T-helper 1 cell treated with Interleukin-12 subunit alpha and Interleukin-12 subunit beta and Interleukin-4 antibody, amounts not matched to agents 30 ng/mL and 1 ng/mL, for 36 hours (primary cell): ENCODE results near the gene HNF1A. TPM values are rescaled to one million over a fixed set of nuclear protein-coding genes. Genes with fewer than 3 reads are reported as not detected.
"Not testable (repeated sequence)": the region's sequence is repeated elsewhere in the genome, so short reads cannot be mapped to it uniquely, and the experiment has no call there.

Experiments
- intact Hi-C: fragments of 100-400 bp; cut with micrococcal nuclease; formaldehyde crosslinking; loops from one replicate; pipeline ENCODE4 v1.15.1; 2024
- total RNA-seq: library from RNA; stranded (reverse); gene quantifications from 2 replicates; pipeline ENCODE4 v1.2.3, GENCODE V29; 2022

The HNF1A gene
- total RNA-seq, 1 donor from 2014 or later = not detected

DNA sequence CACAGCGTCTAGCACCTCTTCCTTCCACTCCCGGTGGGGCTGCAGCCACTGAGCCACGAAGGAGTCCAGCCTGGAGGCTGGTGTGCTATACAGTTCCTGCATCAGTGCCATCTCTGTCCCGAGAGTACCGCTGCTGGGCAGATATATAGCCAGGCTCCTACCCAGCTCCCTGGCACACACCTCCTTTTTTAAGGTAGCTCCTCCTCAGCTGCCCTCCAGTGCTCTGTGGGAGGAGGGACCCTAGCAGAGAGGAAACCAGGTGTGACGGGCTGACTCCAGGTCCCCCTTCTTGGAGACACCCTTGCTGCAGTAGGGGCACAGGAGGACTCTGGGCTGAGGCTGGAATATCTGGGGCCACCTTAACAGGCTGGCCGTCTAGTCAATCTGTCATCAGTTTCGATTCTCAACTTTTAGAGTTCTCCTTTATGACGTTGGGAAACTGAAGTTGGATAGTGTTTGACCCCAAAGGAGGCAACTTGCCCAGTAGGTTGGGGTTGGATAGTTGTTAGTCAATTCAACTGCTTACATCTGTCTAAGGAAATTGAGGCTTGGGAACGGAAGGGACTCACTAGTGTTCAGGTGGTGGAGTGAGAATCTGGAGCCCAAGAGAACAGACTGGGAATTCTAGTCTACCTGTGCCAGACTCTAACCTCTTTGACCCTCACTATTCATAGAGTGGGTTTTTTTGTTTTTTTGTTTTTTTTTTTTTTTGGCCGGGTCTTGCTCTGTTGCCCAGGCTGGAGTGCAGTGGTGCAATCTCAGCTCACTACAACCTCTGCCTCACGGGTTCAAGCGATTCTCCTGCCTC, 60.7 kb downstream of the HNF1A start, which contains the start of gene OASL:
OASL (minus strand) TSS at position 386 of the 808 bp plus-strand sequence; CDS start at position 111, 275 bp downstream.
- intact Hi-C loops = loop anchor here (1.0 to 2.0 kb wide), 4 partner anchors 21 to 352 kb away; partner anchors contain the start of genes C12orf43 and MLEC

DNA sequence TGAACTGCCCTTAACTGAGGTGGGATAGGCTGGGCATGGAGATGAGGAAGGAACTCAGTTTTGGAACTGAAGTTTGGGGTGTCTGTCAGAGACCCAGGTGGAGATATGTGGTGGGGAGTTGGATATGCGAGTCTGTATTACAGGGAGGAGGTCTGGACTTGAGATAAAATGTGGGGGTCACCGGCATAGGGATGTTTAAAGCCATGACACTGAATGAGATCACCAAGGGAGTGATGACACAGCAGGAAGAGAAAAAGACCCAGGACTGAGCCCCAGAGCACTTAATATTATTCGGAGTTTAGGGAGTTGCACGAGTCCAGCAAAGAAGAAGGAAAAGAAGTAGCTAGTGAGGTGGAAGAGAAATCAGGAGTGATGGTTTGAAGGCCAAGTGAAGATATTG, 64.7 kb downstream of the HNF1A start:
- intact Hi-C loops = no loop called here

DNA sequence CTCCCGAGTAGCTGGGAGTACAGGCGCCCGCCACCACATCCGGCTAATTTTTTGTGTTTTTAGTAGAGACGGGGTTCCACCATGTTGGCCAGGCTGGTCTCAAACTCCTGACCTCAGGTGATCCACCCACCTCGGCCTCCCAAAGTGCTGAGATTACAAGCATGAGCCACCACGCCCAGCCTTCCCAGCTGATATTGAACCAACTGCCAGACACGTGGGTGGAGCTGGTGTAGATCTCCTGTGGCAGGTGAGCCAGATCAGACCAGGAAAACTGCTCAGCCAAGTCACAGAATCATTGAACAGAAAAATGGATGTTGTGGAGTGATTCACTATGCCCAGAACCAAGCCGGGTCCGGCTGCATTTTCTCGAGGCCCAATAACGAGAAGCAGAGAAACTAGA, 69.1 kb downstream of the HNF1A start:
- intact Hi-C loops = not testable (repeated sequence)

DNA sequence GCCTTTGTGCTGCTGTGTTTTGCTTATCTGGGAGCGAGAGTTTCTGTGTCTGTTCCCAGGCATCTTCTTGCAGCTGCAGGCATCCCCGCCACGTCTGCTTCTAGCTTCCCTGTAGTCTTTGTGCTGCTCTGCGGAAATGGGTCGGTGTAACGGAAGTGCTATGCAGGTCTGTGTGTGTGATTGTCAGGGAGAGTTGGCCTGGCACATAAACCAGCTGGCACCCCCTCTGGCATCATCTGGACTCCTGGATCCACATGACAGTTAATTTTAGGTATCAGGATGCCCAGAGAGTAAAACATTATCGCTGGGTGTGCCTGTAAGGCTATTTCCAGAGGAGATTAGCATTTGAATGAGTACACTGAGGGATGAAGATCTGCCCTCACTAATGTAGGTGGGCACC, 70.1 kb downstream of the HNF1A start:
- intact Hi-C loops = no loop called here

DNA sequence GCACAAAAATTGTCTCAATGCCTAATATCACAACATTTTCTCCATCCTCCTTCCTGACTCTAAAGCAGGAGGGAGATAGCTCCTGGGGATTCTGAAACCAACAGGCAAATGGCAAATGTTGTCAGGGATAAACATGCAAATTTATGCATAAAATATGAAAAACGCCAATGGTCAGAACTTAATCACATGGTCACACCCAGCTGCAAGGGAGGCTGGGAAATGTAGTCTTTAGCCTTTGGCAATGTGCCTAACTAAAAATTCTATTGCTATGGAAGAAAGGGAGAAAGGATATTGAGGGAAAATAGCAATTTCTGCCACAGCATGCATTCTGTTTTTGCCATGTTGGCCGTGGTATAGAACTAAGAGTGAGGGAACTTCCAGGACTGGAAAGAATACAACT, 72.4 kb downstream of the HNF1A start:
- intact Hi-C loops = no loop called here

Other genes starting within 250 kb of the HNF1A start
- 30.2 and 32.7 TPM in 2 replicates for gene SPPL3, start 74.2 kb upstream of the HNF1A start, total RNA-seq
- gene C12orf43, start 37.9 kb downstream of the HNF1A start, total RNA-seq = 19.9 and 23.2 TPM in 2 replicates
- 21.2 and 22.7 TPM in 2 replicates for gene OASL, start 60.7 kb downstream of the HNF1A start, total RNA-seq
- gene P2RX7, start 154.3 kb downstream of the HNF1A start, total RNA-seq = 12.0 and 14.5 TPM in 2 replicates
- 38.3 and 42.0 TPM in 2 replicates for gene P2RX4, start 231.6 kb downstream of the HNF1A start, total RNA-seq